Measurements from ENCODE around the gene ADAP2.
A peak's percentile ranks its signal among the peaks of the same experiment; 100 is the strongest.
"Not testable (repeated sequence)": the region's sequence is repeated elsewhere in the genome, so short reads cannot be mapped to it uniquely, and the experiment has no call there.

Gene ADAP2

GRCh38 chr17:30975042-30975820, 53.5 kb downstream of the ADAP2 start:
- DNase-seq, result no peak

GRCh38 chr17:30979919-30980318, 58.2 kb downstream of the ADAP2 start:
- DNase-seq, result not testable (repeated sequence)

GRCh38 chr17:30981531-30982519, 60.1 kb downstream of the ADAP2 start:
- no peak for DNase-seq

GRCh38 chr17:30982855-30983254, 61.1 kb downstream of the ADAP2 start:
- no peak for DNase-seq

GRCh38 chr17:30990458-30990857, 68.7 kb downstream of the ADAP2 start:
- DNase-seq, result no peak

GRCh38 chr17:30992551-30992950, 70.8 kb downstream of the ADAP2 start:
- no peak for DNase-seq

- no peak for DNase-seq
Measured at GRCh38 chr17:30995347-30995746, 73.6 kb downstream of the ADAP2 start.

GRCh38 chr17:30996486-30996885, 74.7 kb downstream of the ADAP2 start:
- no peak for DNase-seq

- DNase-seq, result no peak
Measured at GRCh38 chr17:30997270-30997669, 75.5 kb downstream of the ADAP2 start.

- no peak for DNase-seq
Measured at GRCh38 chr17:30997842-30998241, 76.1 kb downstream of the ADAP2 start.

- DNase-seq, result no peak
Measured at GRCh38 chr17:31002047-31002446, 80.3 kb downstream of the ADAP2 start.

- DNase-seq, result no peak
Measured at GRCh38 chr17:31003225-31003866, 81.6 kb downstream of the ADAP2 start.

GRCh38 chr17:31004160-31004559, 82.4 kb downstream of the ADAP2 start:
- DNase-seq, result no peak

- no peak for DNase-seq
Measured at GRCh38 chr17:31007695-31008373, 86.1 kb downstream of the ADAP2 start.

GRCh38 chr17:31008374-31009041, 86.8 kb downstream of the ADAP2 start:
- DNase-seq, result peak; percentile 10
